Measurements from ENCODE around the gene FSTL4.

FSTL4 gene

DNA sequence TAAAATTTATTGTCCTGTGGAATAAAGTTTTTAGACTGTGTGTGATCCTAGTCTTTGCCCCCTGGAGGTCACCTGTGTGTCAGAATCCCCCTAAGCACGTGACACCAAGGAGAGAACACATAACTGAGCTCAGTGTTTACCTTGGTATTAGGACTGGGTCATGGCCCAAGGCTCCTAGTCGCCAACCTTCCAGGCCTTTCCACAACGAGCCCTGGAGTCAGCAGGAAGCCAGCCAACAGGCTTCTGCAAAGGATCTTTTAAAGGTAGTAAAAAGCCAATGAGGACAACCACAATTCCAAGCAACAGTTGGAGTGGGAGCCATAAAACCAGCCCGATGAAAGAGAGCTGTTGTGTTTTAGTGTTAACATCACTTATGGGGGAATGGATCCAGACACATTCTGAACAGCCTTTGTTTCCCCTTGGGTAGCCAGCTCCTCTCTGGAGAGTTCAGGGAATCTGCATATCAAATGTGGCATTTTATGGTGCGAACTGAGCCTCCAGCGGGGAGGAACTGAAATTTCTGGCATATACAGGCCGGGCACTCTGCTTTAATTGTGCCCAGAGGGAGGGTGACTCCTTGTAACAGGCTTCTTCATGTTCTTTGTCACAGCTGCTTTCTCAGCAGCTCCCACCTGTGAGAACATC is 239.9 kb downstream of the FSTL4 start:
- TF ChIP-seq TOX (CRISPR knock-in tag; IDR thresholded peaks at IDR 0.05; ENCODE audit: borderline replicate concordance): no peak
- no peak for TF ChIP-seq GLIS3 (CRISPR knock-in tag; IDR thresholded peaks at IDR 0.05)
- TF ChIP-seq ISL1 (CRISPR knock-in tag; IDR thresholded peaks at IDR 0.05): no peak
- TF ChIP-seq ZFP3 (CRISPR knock-in tag; IDR thresholded peaks at IDR 0.05): no peak
- no peak for TF ChIP-seq ZNF70 (CRISPR knock-in tag; IDR thresholded peaks at IDR 0.05)
- TF ChIP-seq ZNF565 (CRISPR knock-in tag; conservative IDR thresholded peaks at IDR 0.05; ENCODE audit: low read depth): no peak
- no peak for TF ChIP-seq CSRNP3 (CRISPR knock-in tag; IDR thresholded peaks at IDR 0.05)
- TF ChIP-seq BACH2 (CRISPR knock-in tag; IDR thresholded peaks at IDR 0.05; ENCODE audit: borderline replicate concordance): no peak
- TF ChIP-seq ESRRG (CRISPR knock-in tag; IDR thresholded peaks at IDR 0.05): no peak
- TF ChIP-seq, protein P1, sequence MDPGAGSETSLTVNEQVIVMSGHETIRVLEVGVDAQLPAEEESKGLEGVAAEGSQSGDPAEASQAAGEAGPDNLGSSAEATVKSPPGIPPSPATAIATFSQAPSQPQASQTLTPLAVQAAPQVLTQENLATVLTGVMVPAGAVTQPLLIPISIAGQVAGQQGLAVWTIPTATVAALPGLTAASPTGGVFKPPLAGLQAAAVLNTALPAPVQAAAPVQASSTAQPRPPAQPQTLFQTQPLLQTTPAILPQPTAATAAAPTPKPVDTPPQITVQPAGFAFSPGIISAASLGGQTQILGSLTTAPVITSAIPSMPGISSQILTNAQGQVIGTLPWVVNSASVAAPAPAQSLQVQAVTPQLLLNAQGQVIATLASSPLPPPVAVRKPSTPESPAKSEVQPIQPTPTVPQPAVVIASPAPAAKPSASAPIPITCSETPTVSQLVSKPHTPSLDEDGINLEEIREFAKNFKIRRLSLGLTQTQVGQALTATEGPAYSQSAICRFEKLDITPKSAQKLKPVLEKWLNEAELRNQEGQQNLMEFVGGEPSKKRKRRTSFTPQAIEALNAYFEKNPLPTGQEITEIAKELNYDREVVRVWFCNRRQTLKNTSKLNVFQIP (CRISPR knock-in tag; IDR thresholded peaks at IDR 0.05; ENCODE audit: borderline replicate concordance, low read depth): no peak
- TF ChIP-seq ARNTL (CRISPR knock-in tag; IDR thresholded peaks at IDR 0.05; ENCODE audit: borderline replicate concordance, low read depth): no peak
- TF ChIP-seq ZNF8 (CRISPR knock-in tag; IDR thresholded peaks at IDR 0.05): no peak
- TF ChIP-seq TSHZ2 (CRISPR knock-in tag; IDR thresholded peaks at IDR 0.05): no peak
- no peak for TF ChIP-seq TCF4 (CRISPR knock-in tag; IDR thresholded peaks at IDR 0.05; ENCODE audit: borderline replicate concordance)
- no peak for ATAC-seq

DNA sequence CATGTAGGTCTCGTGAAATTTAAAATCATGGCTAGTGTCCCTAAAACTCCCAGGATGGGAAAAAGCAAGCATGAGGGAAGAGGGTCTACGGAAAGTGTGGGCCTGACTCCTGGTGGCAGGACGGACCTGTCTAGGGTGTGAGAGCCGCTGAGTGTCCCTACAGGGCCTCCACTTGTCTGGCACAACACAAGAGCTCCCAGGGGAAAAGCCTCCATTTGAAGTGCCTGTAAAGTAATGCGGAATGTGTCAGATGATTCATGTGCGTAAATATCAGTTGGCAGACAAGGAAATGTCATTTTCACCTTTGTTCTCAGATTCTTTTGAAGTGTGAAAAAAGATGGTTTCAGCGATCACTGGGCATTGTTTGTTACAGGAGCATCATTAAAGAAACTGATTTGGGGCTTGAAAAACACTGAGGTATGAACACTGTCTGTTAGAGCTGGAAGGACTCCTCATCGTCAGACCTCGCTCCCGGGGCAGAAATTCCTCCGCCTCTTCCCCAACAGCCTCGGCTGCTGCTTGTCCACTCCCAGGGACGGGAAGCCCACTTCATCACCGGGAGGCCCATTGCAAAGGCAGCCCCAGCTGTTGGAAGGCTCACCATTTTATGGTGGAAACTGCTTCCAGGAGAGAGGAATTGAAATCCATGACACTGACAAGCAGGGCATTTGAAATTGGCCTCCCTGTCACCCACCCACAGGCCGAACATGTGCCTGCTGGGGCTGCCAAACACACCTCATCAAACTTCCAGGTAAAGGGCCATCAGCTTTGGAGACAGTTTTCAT is 240.8 kb downstream of the FSTL4 start:
- no peak for ATAC-seq
- TF ChIP-seq ZNF70 (CRISPR knock-in tag; IDR thresholded peaks at IDR 0.05) (no peak), ZFP3 (CRISPR knock-in tag; IDR thresholded peaks at IDR 0.05) (no peak), GLIS3 (CRISPR knock-in tag; IDR thresholded peaks at IDR 0.05) (no peak), SNAI2 (CRISPR knock-in tag; IDR thresholded peaks at IDR 0.05) (no peak), ESRRG (CRISPR knock-in tag; IDR thresholded peaks at IDR 0.05) (no peak), PATZ1 (CRISPR knock-in tag; IDR thresholded peaks at IDR 0.05; ENCODE audit: borderline replicate concordance) (no peak), OSR1 (CRISPR knock-in tag; IDR thresholded peaks at IDR 0.05) (no peak), TSHZ2 (CRISPR knock-in tag; IDR thresholded peaks at IDR 0.05) (no peak), CSDC2 (CRISPR knock-in tag; IDR thresholded peaks at IDR 0.05) (no peak), ZNF8 (CRISPR knock-in tag; IDR thresholded peaks at IDR 0.05) (no peak), ZC3H10 (CRISPR knock-in tag; IDR thresholded peaks at IDR 0.05) (no peak), ZFP30 (CRISPR knock-in tag; IDR thresholded peaks at IDR 0.05) (no peak), BACH2 (CRISPR knock-in tag; IDR thresholded peaks at IDR 0.05; ENCODE audit: borderline replicate concordance) (no peak), TOX (CRISPR knock-in tag; IDR thresholded peaks at IDR 0.05; ENCODE audit: borderline replicate concordance) (no peak), ARNTL (CRISPR knock-in tag; IDR thresholded peaks at IDR 0.05; ENCODE audit: borderline replicate concordance, low read depth) (no peak), ZNF565 (CRISPR knock-in tag; conservative IDR thresholded peaks at IDR 0.05; ENCODE audit: low read depth) (no peak), PPARA (CRISPR knock-in tag; IDR thresholded peaks at IDR 0.05; ENCODE audit: borderline replicate concordance) (no peak), ISL1 (CRISPR knock-in tag; IDR thresholded peaks at IDR 0.05) (no peak), CREB5 (CRISPR knock-in tag; IDR thresholded peaks at IDR 0.05; ENCODE audit: low read depth) (no peak)
- TF ChIP-seq, protein P1 (CRISPR knock-in tag; IDR thresholded peaks at IDR 0.05; ENCODE audit: borderline replicate concordance, low read depth): no peak
